PC-9 (cell line): ENCODE measurements around the gene SLC8A1. TPM values are rescaled to one million over a fixed set of nuclear protein-coding genes. Genes with fewer than 3 reads are reported as not detected.
A peak's percentile ranks its signal among the peaks of the same experiment; 100 is the strongest.

Experiments used
- BruUV-seq: library from RNA; stranded (reverse); fragments of 400-500 nt; replicated peaks from 2 replicates; lab custom pipeline; 2021; lab: Mats Ljungman, UMichigan
- CTCF ChIA-PET: fragments of 300-600 bp; sonication (Branson Sonifier 250); formaldehyde crosslinking; loops from one replicate; lab custom pipeline; 2022; ENCODE audit warnings: antibody characterized with exemption; lab: Charles Lee
- POLR2A ChIA-PET: fragments of 300-600 bp; sonication (Branson Sonifier 250); formaldehyde crosslinking; loops from one replicate; lab custom pipeline; 2022; ENCODE audit warnings: antibody characterized with exemption; ENCODE audit not compliant: unreplicated experiment; lab: Charles Lee
- DNase-seq, 2 experiments: peaks; one replicate each; pipeline versions ENCODE4 v3.0.0 to v3.0.0-alpha.2; 2015 to 2022; ENCODE audit warnings: mixed read lengths in 1 of 2
- H2AFZ ChIP-seq: fragments of 200-600 bp; sonication (generic); 2 replicates; pipeline ENCODE4 v1.8.1; 2017; ENCODE audit warnings: antibody characterized with exemption
- H3F3A ChIP-seq: fragments of 200-600 bp; sonication (generic); 2 replicates; pipeline ENCODE4 v1.8.1; 2017; ENCODE audit warnings: antibody characterized with exemption, mild to moderate bottlenecking, low read depth; ENCODE audit not compliant: insufficient read depth
- H3K27ac ChIP-seq: fragments of 200-600 bp; sonication (generic); 2 replicates; pipeline ENCODE4 v1.6.1; 2016; ENCODE audit warnings: mixed run types
- H3K27me3 ChIP-seq: fragments of 200-600 bp; sonication (generic); 2 replicates; pipeline ENCODE4 v1.6.1; 2016; ENCODE audit warnings: low read depth, mixed run types; ENCODE audit not compliant: insufficient read depth
- H3K36me3 ChIP-seq: fragments of 200-600 bp; sonication (generic); 2 replicates; pipeline ENCODE4 v1.6.1; 2016; ENCODE audit warnings: low read depth, mixed run types
- H3K4me1 ChIP-seq: fragments of 200-600 bp; sonication (generic); replicated peaks from 2 replicates; pipeline ENCODE4 v1.6.1; 2016; ENCODE audit warnings: mixed run types; ENCODE audit not compliant: insufficient read depth
- H3K4me2 ChIP-seq: fragments of 200-600 bp; sonication (generic); 2 replicates; pipeline ENCODE4 v1.6.1; 2017; ENCODE audit warnings: mixed run types
- H3K4me3 ChIP-seq: fragments of 200-600 bp; sonication (generic); 2 replicates; pipeline ENCODE4 v1.6.1; 2016; ENCODE audit warnings: mixed run types
- H3K79me2 ChIP-seq: fragments of 200-600 bp; sonication (generic); 2 replicates; pipeline ENCODE4 v1.6.1; 2017; ENCODE audit warnings: low read depth, mixed run types
- H3K9me2 ChIP-seq: fragments of 200-600 bp; sonication (generic); 2 replicates; pipeline ENCODE4 v1.8.1; 2017; ENCODE audit warnings: mild to moderate bottlenecking; ENCODE audit not compliant: insufficient read depth
- H3K9me3 ChIP-seq: fragments of 200-600 bp; sonication (generic); 2 replicates; pipeline ENCODE4 v1.8.1; 2016; ENCODE audit warnings: low read depth; ENCODE audit not compliant: insufficient read depth
- H4K20me1 ChIP-seq: fragments of 200-600 bp; sonication (generic); 2 replicates; pipeline ENCODE4 v1.8.1; 2017; ENCODE audit not compliant: insufficient read depth
- EZH2 ChIP-seq: fragments of 200-600 bp; sonication (generic); IDR thresholded peaks from 2 replicates; pipeline ENCODE4 v1.8.0; 2017; ENCODE audit warnings: antibody characterized with exemption, low read depth
- intact Hi-C: fragments of 100-400 bp; cut with micrococcal nuclease; formaldehyde crosslinking; loops from one replicate; pipeline ENCODE4 v1.10.0; 2022; ENCODE audit not compliant: unreplicated experiment
- total RNA-seq: library from RNA; stranded (reverse); gene quantifications from 2 replicates; pipeline ENCODE4 v1.2.3, GENCODE V29; 2021
- TF ChIP-seq, protein P1 (sequence below): fragments of 200-600 bp; sonication (generic); conservative IDR thresholded peaks from 2 replicates; pipeline ENCODE4 v1.6.1; 2017; ENCODE audit warnings: mixed run types, antibody characterized with exemption, mild to moderate bottlenecking, moderate library complexity

The SLC8A1 gene
- total RNA-seq, 1 experiment from 2014 or later = 13.5 TPM

DNA sequence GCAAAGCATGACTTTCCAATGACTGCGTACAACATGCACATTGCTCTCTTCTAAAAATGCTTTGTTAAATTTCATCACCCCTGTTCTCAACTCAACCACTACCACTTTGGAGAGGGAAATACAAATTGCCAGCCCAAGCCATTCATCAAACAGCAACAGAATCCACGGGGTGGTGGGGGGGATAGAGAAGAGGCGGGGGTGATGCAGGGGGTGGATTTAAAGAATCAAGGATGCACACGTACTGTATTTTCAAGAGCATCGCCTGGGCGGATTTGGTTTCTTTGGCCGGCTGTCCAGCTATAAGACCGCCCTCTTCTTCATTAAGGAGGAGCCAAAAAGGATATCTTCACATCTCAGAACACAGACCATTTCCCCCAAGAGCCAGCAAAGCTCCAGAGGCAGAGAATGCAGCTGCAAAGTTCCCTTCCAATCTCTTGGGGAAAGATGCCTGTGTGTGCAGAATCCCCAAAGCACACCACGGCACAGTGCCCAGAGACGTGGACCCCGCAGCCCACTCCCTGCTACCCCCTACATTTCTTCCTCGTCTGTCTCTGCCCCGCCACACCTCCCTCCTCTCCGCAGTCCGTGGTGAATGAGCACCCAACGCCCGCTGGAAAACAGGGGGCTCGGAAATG, 977 bp downstream of the SLC8A1 start:
- Histone ChIP-seq H4K20me1 (no peaks in the 10 kb centered on the region), H3F3A (no peaks in the 10 kb centered on the region), H3K4me2 (peak overlapping the region; percentile 77), H3K4me3 (peak overlapping the region; percentile 65), H3K79me2 (no peaks in the 10 kb centered on the region), H3K9me2 (no peaks in the 10 kb centered on the region), H3K9me3 (no peaks in the 10 kb centered on the region), H3K27ac (no peak overlapping the region), H3K4me1 (0 out of 2 replicates have a peak, but pooled peaks cover 3% of the 10 kb centered on the region), H2AFZ (peak overlapping the region; percentile 89), H3K27me3 (no peaks in the 10 kb centered on the region), H3K36me3 (no peaks in the 10 kb centered on the region)
- intact Hi-C loops = loop anchor here (2.0 to 5.0 kb wide), 2 partner anchors 164 to 206 kb away; no protein-coding TSS in a partner anchor
- POLR2A ChIA-PET = interaction anchor here (0.7 kb wide), 1 partner anchor 11 kb away, joined by 3 read pairs; no protein-coding TSS in a partner anchor
- TF ChIP-seq, protein P1, sequence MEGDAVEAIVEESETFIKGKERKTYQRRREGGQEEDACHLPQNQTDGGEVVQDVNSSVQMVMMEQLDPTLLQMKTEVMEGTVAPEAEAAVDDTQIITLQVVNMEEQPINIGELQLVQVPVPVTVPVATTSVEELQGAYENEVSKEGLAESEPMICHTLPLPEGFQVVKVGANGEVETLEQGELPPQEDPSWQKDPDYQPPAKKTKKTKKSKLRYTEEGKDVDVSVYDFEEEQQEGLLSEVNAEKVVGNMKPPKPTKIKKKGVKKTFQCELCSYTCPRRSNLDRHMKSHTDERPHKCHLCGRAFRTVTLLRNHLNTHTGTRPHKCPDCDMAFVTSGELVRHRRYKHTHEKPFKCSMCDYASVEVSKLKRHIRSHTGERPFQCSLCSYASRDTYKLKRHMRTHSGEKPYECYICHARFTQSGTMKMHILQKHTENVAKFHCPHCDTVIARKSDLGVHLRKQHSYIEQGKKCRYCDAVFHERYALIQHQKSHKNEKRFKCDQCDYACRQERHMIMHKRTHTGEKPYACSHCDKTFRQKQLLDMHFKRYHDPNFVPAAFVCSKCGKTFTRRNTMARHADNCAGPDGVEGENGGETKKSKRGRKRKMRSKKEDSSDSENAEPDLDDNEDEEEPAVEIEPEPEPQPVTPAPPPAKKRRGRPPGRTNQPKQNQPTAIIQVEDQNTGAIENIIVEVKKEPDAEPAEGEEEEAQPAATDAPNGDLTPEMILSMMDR = no peak
- TF ChIP-seq EZH2 = no peak
- no TSS peak for BruUV-seq
- DNase-seq = no peak
- CTCF ChIA-PET = interaction anchor here (0.6 to 0.7 kb wide), 3 partner anchors 27 to 179 kb away, joined by 3 to 4 read pairs (median 4); no protein-coding TSS in a partner anchor

DNA sequence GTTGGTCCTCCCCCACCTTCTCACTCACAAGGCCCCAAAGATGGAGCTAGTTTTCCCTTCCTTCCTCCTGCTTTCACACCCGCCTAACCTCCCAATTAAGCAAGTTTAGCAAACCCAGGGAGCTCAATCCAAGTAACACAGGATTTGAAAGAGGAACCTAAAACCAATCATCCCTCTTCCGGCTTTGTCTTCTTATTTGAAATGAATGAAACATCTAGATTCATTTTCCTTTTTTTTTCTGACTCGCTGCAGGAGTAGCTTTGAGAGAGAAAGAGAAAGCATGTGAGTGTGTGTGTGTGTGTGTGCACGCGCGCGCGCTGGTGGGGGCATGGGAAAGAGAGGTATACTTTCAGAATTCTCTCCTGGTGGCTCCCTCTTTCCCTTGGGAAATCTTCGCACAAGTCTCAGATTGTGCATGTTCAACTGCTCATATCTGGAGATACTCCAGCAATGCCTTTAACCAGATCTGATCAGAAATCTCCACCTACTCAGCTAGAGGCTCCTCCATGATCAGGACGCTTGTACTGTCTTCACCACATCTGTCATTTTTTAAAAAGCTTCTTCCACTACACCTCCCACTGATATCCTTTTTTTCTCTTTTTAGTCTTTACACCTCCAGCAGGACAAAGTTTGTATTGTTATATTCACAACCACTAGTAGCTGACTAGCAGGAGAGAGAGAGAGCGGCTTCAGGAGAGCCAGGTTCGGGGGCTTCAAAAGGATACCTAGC, 1.7 kb downstream of the SLC8A1 start:
- Histone ChIP-seq H3K9me3 (no peaks in the 10 kb centered on the region), H3K9me2 (no peaks in the 10 kb centered on the region), H3F3A (no peaks in the 10 kb centered on the region), H3K27me3 (no peaks in the 10 kb centered on the region), H3K4me2 (peak overlapping the region; percentile 77), H4K20me1 (no peaks in the 10 kb centered on the region), H3K4me3 (peak overlapping the region; percentile 65; the same call in 1 of the 2 replicates), H3K27ac (no peak overlapping the region), H3K4me1 (0 out of 2 replicates have a peak, but pooled peaks cover 3% of the 10 kb centered on the region), H2AFZ (peak overlapping the region; percentile 89; the same call in 1 of the 2 replicates), H3K36me3 (no peaks in the 10 kb centered on the region), H3K79me2 (no peaks in the 10 kb centered on the region)
- TF ChIP-seq, protein P1 = no peak
- TF ChIP-seq EZH2 = no peak
- intact Hi-C loops = loop anchor here (2.0 to 5.0 kb wide), 2 partner anchors 163 to 205 kb away; no protein-coding TSS in a partner anchor
- ChIA-PET POLR2A (interaction anchor here (0.7 kb wide), 2 partner anchors 10 to 1699 kb away, joined by 3 read pairs; partner anchors contain the start of gene SRSF7), CTCF (interaction anchor here (0.6 to 0.9 kb wide), 7 partner anchors 26 to 537 kb away, joined by 3 to 4 read pairs (median 3); no protein-coding TSS in a partner anchor)
- DNase-seq = no peak
- no TSS peak for BruUV-seq

DNA sequence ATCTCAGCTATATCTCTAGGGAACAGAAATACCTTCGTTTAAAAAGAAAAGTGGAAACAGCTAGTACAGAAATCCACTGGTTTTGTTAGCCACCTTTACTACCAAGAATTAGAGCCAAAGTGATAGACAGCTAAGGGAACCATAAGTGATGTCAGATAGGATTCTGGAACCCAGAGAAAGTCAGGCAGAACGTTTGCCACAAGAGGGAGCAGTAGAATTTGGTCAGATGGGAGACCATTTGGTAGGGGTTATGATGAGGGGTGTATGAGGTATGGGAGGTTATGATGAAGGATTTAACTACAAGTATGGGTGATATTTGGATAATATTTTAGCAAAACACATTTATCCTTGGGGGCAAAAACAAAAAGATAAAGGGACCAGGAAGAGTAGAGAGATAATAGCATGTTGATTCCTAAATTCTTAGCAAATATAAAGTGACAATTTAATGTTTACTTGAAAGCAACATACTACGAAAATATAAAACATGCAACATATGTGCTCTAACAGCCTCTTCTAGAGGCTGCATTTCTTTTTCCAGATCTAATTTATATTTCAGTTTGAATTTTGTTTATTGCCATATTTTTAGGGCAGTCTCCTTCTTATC, 3.3 kb downstream of the SLC8A1 start:
- Histone ChIP-seq H3K27ac (no peak overlapping the region), H3K4me1 (0 out of 2 replicates have a peak, but pooled peaks cover 3% of the 10 kb centered on the region), H4K20me1 (no peaks in the 10 kb centered on the region), H2AFZ (no peak overlapping the region), H3K36me3 (no peaks in the 10 kb centered on the region), H3K79me2 (no peaks in the 10 kb centered on the region), H3K4me2 (no peak overlapping the region), H3K27me3 (no peaks in the 10 kb centered on the region), H3K9me2 (no peaks in the 10 kb centered on the region), H3K4me3 (no peak overlapping the region), H3F3A (no peaks in the 10 kb centered on the region), H3K9me3 (no peaks in the 10 kb centered on the region)
- ChIA-PET CTCF (interaction anchor here (0.5 to 0.6 kb wide), 3 partner anchors 107 to 1250 kb away, joined by 3 read pairs; no protein-coding TSS in a partner anchor), POLR2A (interaction anchor here (0.6 kb wide), 1 partner anchor 137 kb away, joined by 4 read pairs; no protein-coding TSS in a partner anchor)
- TF ChIP-seq EZH2 = no peak
- TF ChIP-seq, protein P1 = peak; percentile 65
- BruUV-seq = no TSS peak
- no peak for DNase-seq
- intact Hi-C loops = no loop called here
